ENCODE data around the gene FAM221B.

FAM221B gene

GRCh38 chr9:35856882-35857281 is 28.4 kb upstream of the FAM221B start:
- no peak for DNase-seq (ENCODE audit: extremely low spot score)
- TF ChIP-seq FOXM1 (IDR thresholded peaks at IDR 0.05; ENCODE audit: borderline replicate concordance) (no peak), PKNOX1 (IDR thresholded peaks at IDR 0.05) (no peak), SUZ12 (IDR thresholded peaks at IDR 0.05) (no peak), L3MBTL2 (conservative IDR thresholded peaks at IDR 0.05) (no peak), FOXK2 (IDR thresholded peaks at IDR 0.05) (no peak), FOXA1 (IDR thresholded peaks at IDR 0.05) (no peak), ARNT (IDR thresholded peaks at IDR 0.05) (no peak), CTBP1 (IDR thresholded peaks at IDR 0.05; ENCODE audit: borderline replicate concordance) (no peak), NFRKB (IDR thresholded peaks at IDR 0.05) (no peak), SP1 (IDR thresholded peaks at IDR 0.05) (no peak)
- CTCF ChIA-PET, result interaction anchor here (0.6 kb wide), 1 partner anchor 11 kb away, joined by 4 read pairs; no protein-coding TSS in a partner anchor
- POLR2A ChIA-PET, result no interaction called here

- ChIA-PET POLR2A (no interaction called here), CTCF (no interaction called here)
- DNase-seq (ENCODE audit: extremely low spot score), result no peak
- no peak for TF ChIP-seq SUZ12 (IDR thresholded peaks at IDR 0.05)
- TF ChIP-seq ZNF384 (IDR thresholded peaks at IDR 0.05), result no peak
- no peak for TF ChIP-seq ARNT (IDR thresholded peaks at IDR 0.05)
- no peak for TF ChIP-seq NFRKB (IDR thresholded peaks at IDR 0.05)
- no peak for TF ChIP-seq CTBP1 (IDR thresholded peaks at IDR 0.05; ENCODE audit: borderline replicate concordance)
- no peak for TF ChIP-seq HDGF (IDR thresholded peaks at IDR 0.05; ENCODE audit: borderline replicate concordance)
- TF ChIP-seq FOXA1 (IDR thresholded peaks at IDR 0.05), result no peak
- TF ChIP-seq LEF1 (IDR thresholded peaks at IDR 0.05; ENCODE audit: borderline replicate concordance), result no peak
- TF ChIP-seq SP1 (IDR thresholded peaks at IDR 0.05), result no peak
- no peak for TF ChIP-seq FOXK2 (IDR thresholded peaks at IDR 0.05)
- no peak for TF ChIP-seq BHLHE40 (IDR thresholded peaks at IDR 0.05; ENCODE audit: borderline replicate concordance)
- TF ChIP-seq FOXM1 (IDR thresholded peaks at IDR 0.05; ENCODE audit: borderline replicate concordance), result no peak
- TF ChIP-seq L3MBTL2 (conservative IDR thresholded peaks at IDR 0.05), result no peak
- TF ChIP-seq PKNOX1 (IDR thresholded peaks at IDR 0.05), result no peak
- TF ChIP-seq TARDBP (IDR thresholded peaks at IDR 0.05), result no peak
- TF ChIP-seq ELF4 (IDR thresholded peaks at IDR 0.05), result no peak
These were observed 27.7 kb upstream of the FAM221B start for GRCh38 chr9:35856206-35856605.

GRCh38 chr9:35854091-35854762 is 25.7 kb upstream of the FAM221B start:
- CTCF ChIA-PET, result no interaction called here
- no peak for TF ChIP-seq CTBP1 (IDR thresholded peaks at IDR 0.05; ENCODE audit: borderline replicate concordance)
- TF ChIP-seq TARDBP (IDR thresholded peaks at IDR 0.05), result no peak
- no peak for TF ChIP-seq FOXM1 (IDR thresholded peaks at IDR 0.05; ENCODE audit: borderline replicate concordance)
- DNase-seq (ENCODE audit: extremely low spot score), result no peak
- POLR2A ChIA-PET, result no interaction called here

- ChIA-PET CTCF (no interaction called here), POLR2A (no interaction called here)
- TF ChIP-seq ELF4 (IDR thresholded peaks at IDR 0.05), result no peak
- TF ChIP-seq L3MBTL2 (conservative IDR thresholded peaks at IDR 0.05), result no peak
- no peak for TF ChIP-seq ARNT (IDR thresholded peaks at IDR 0.05)
- no peak for TF ChIP-seq FOXK2 (IDR thresholded peaks at IDR 0.05)
- DNase-seq (ENCODE audit: extremely low spot score), result no peak
These were observed 24.6 kb upstream of the FAM221B start for GRCh38 chr9:35852876-35853865.

- ChIA-PET POLR2A (no interaction called here), CTCF (no interaction called here)
- no peak for DNase-seq (ENCODE audit: extremely low spot score)
- no peak for TF ChIP-seq TARDBP (IDR thresholded peaks at IDR 0.05)
- TF ChIP-seq L3MBTL2 (conservative IDR thresholded peaks at IDR 0.05), result no peak
- TF ChIP-seq PKNOX1 (IDR thresholded peaks at IDR 0.05), result no peak
- TF ChIP-seq FOXM1 (IDR thresholded peaks at IDR 0.05; ENCODE audit: borderline replicate concordance), result no peak
- no peak for TF ChIP-seq BHLHE40 (IDR thresholded peaks at IDR 0.05; ENCODE audit: borderline replicate concordance)
- no peak for TF ChIP-seq NFRKB (IDR thresholded peaks at IDR 0.05)
- TF ChIP-seq ELF4 (IDR thresholded peaks at IDR 0.05), result no peak
- no peak for TF ChIP-seq SP1 (IDR thresholded peaks at IDR 0.05)
- no peak for TF ChIP-seq FOXK2 (IDR thresholded peaks at IDR 0.05)
- TF ChIP-seq HDGF (IDR thresholded peaks at IDR 0.05; ENCODE audit: borderline replicate concordance), result no peak
These were observed 23.8 kb upstream of the FAM221B start for GRCh38 chr9:35852267-35852815.

Data from HEK293T (cell line).